HEK293T (cell line): ENCODE results near the gene RB1.

ENCODE experiments used
- CTCF ChIA-PET: fragments of 350-600 bp; formaldehyde crosslinking; extraction: SDS; loops from one replicate; lab custom pipeline; 2021; ENCODE audit warnings: antibody characterized with exemption, inconsistent platforms; lab: Yijun Ruan, JAX
- POLR2A ChIA-PET: fragments of 350-600 bp; formaldehyde crosslinking; extraction: SDS; loops from one replicate; lab custom pipeline; 2020; ENCODE audit warnings: antibody characterized with exemption, inconsistent platforms; lab: Yijun Ruan, JAX
- DNase-seq: peaks from one replicate; pipeline ENCODE4 v3.0.0; 2012; ENCODE audit warnings: mixed read lengths; ENCODE audit errors: extremely low spot score
- ARNT ChIP-seq: fragments of 450-650 bp; IDR thresholded peaks from 2 replicates; pipeline ENCODE4 v1.6.1; 2017; ENCODE audit warnings: mild to moderate bottlenecking
- BHLHE40 ChIP-seq: fragments of 450-650 bp; IDR thresholded peaks from 2 replicates; pipeline ENCODE4 v1.6.1; 2016; ENCODE audit warnings: mild to moderate bottlenecking, moderate library complexity, borderline replicate concordance
- CTBP1 ChIP-seq: fragments of 450-650 bp; IDR thresholded peaks from 2 replicates; pipeline ENCODE4 v1.6.1; 2016; ENCODE audit warnings: borderline replicate concordance
- ELF4 ChIP-seq: fragments of 450-650 bp; IDR thresholded peaks from 2 replicates; pipeline ENCODE4 v1.6.1; 2017; ENCODE audit warnings: antibody characterized with exemption
- FOXA1 ChIP-seq: fragments of 450-650 bp; IDR thresholded peaks from 2 replicates; pipeline ENCODE4 v1.6.1; 2016; ENCODE audit warnings: mild to moderate bottlenecking
- FOXK2 ChIP-seq: fragments of 450-650 bp; IDR thresholded peaks from 2 replicates; pipeline ENCODE4 v1.6.1; 2016; ENCODE audit warnings: mild to moderate bottlenecking
- FOXM1 ChIP-seq: fragments of 450-650 bp; IDR thresholded peaks from 2 replicates; pipeline ENCODE4 v1.6.1; 2017; ENCODE audit warnings: mild to moderate bottlenecking, borderline replicate concordance
- HDGF ChIP-seq: fragments of 450-650 bp; IDR thresholded peaks from 2 replicates; pipeline ENCODE4 v1.6.1; 2017; ENCODE audit warnings: antibody characterized with exemption, borderline replicate concordance
- L3MBTL2 ChIP-seq: fragments of 450-650 bp; conservative IDR thresholded peaks from 2 replicates; pipeline ENCODE4 v1.6.1; 2016; ENCODE audit warnings: mild to moderate bottlenecking
- LEF1 ChIP-seq: fragments of 450-650 bp; IDR thresholded peaks from 2 replicates; pipeline ENCODE4 v1.6.1; 2017; ENCODE audit warnings: mild to moderate bottlenecking, borderline replicate concordance
- NFRKB ChIP-seq: fragments of 450-650 bp; IDR thresholded peaks from 2 replicates; pipeline ENCODE4 v1.6.1; 2016; ENCODE audit warnings: mild to moderate bottlenecking, moderate library complexity
- SP1 ChIP-seq: fragments of 450-650 bp; IDR thresholded peaks from 2 replicates; pipeline ENCODE4 v1.6.1; 2017
- SUZ12 ChIP-seq: fragments of 450-650 bp; IDR thresholded peaks from 2 replicates; pipeline ENCODE4 v1.6.1; 2016; ENCODE audit warnings: mild to moderate bottlenecking
- TARDBP ChIP-seq: fragments of 450-650 bp; IDR thresholded peaks from 2 replicates; pipeline ENCODE4 v1.6.1; 2016
- ZNF384 ChIP-seq: fragments of 450-650 bp; IDR thresholded peaks from 2 replicates; pipeline ENCODE4 v1.6.1; 2016
- TF ChIP-seq, protein P1 (sequence below): fragments of 450-650 bp; IDR thresholded peaks from 2 replicates; pipeline ENCODE4 v1.6.1; 2016

The RB1 gene

DNA sequence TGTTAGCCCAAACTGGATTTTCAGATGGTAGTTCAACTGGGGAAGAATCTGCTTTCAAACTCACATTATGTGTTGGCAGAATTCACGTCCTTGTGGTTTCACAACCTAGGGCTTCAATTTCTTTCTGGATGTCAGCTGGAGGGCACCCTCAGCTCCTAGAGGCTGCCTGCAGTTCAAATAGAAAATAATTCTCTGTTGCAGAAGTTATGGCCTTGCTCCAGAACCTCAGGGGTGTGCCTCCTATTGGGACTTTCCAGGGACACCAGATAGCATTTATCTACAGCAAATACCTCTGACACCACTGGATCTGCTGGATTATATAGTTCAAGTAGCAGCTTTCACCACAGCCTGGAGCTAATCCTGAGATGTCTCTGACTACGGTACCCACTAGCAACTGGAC is 11.8 kb upstream of the RB1 start:
- ChIA-PET CTCF (no interaction called here), POLR2A (no interaction called here)
- TF ChIP-seq L3MBTL2 (no peak), SUZ12 (no peak), TARDBP (no peak), NFRKB (no peak), FOXA1 (no peak), FOXK2 (no peak), FOXM1 (no peak)

DNA sequence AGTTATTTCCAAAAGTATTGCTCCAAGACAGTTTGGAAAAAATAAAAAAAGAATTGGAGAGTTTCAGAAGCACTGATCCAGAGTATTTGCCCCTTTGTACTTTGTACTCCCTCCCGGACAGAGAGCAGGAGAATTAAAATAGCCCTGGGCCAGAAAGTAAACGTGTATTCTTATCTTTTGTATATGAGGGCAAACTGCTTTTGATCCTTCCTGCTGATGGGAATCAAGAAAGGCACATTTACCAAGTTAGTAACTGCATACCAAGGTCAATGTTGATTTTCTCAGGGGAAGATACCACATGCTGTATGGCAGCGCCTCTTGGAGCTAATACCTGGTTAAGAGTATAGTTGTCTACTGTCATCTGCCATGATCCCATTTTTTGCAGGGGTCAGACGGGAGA is 10.9 kb upstream of the RB1 start:
- no peak for DNase-seq
- ChIA-PET CTCF (no interaction called here), POLR2A (no interaction called here)
- TF ChIP-seq L3MBTL2, result no peak
- TF ChIP-seq NFRKB, result no peak
- TF ChIP-seq LEF1, result no peak
- TF ChIP-seq ZNF384, result no peak
- TF ChIP-seq ARNT, result no peak
- TF ChIP-seq ELF4, result no peak
- no peak for TF ChIP-seq FOXK2
- no peak for TF ChIP-seq FOXM1
- no peak for TF ChIP-seq FOXA1
- no peak for TF ChIP-seq BHLHE40
- TF ChIP-seq, protein P1, sequence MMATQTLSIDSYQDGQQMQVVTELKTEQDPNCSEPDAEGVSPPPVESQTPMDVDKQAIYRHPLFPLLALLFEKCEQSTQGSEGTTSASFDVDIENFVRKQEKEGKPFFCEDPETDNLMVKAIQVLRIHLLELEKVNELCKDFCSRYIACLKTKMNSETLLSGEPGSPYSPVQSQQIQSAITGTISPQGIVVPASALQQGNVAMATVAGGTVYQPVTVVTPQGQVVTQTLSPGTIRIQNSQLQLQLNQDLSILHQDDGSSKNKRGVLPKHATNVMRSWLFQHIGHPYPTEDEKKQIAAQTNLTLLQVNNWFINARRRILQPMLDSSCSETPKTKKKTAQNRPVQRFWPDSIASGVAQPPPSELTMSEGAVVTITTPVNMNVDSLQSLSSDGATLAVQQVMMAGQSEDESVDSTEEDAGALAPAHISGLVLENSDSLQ, result no peak
- TF ChIP-seq SUZ12, result no peak
- no peak for TF ChIP-seq HDGF
- no peak for TF ChIP-seq TARDBP
- no peak for TF ChIP-seq SP1
- TF ChIP-seq CTBP1, result no peak

More for the DNA sequence above, 11.8 kb upstream of the RB1 start:
- no peak for DNase-seq

DNA sequence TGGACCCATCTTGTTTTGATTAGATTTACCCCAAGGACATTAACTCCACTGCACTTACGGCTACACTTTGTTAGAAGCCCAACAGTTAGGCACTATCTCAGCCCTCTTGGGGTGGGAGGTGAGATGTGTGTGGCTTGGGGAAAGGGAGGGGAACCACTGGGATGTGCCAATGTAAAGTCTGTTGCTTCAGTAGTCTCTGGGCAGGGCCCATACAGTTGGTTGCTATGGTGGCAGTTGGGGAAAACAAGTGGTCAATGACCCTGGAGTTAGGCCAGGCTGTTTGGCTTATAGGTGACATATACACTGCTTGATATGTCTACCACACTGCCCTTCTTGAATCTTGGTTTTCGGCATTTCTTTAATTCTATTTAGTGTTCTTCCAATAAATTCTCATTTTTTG is 8.9 kb upstream of the RB1 start:
- no peak for DNase-seq
- ChIA-PET CTCF (no interaction called here), POLR2A (no interaction called here)
- TF ChIP-seq NFRKB (no peak), FOXM1 (no peak), HDGF (no peak), FOXK2 (no peak), ELF4 (no peak), FOXA1 (no peak), SP1 (no peak), TARDBP (no peak), L3MBTL2 (no peak), LEF1 (no peak), ARNT (no peak), SUZ12 (no peak), CTBP1 (no peak), BHLHE40 (no peak), ZNF384 (no peak)
- TF ChIP-seq, protein P1, result no peak

DNA sequence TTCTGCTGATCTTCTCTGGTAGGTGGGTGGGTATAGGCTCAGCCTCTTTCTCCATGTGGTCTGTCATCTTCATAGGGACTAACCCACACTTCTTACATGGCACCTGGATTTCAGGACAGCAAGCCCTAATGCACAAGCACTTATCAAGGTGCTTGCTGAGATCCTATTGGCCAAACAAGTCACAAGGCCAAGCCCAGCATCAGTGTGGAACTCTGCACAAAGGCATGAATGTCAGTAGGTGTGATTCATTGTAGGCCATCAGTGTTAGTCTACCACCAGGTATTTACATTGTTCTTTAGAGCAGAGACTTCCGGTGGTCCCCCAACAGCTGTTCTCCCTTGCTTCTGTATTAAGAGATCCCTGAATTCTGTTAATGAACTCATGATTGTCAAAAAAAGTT is 8.3 kb upstream of the RB1 start:
- POLR2A ChIA-PET, result no interaction called here
- CTCF ChIA-PET, result no interaction called here
- no peak for DNase-seq
- TF ChIP-seq LEF1 (no peak), HDGF (no peak), FOXM1 (no peak), CTBP1 (no peak), BHLHE40 (no peak), SP1 (no peak), NFRKB (no peak), ARNT (no peak), L3MBTL2 (no peak), FOXA1 (no peak), ZNF384 (no peak)

DNA sequence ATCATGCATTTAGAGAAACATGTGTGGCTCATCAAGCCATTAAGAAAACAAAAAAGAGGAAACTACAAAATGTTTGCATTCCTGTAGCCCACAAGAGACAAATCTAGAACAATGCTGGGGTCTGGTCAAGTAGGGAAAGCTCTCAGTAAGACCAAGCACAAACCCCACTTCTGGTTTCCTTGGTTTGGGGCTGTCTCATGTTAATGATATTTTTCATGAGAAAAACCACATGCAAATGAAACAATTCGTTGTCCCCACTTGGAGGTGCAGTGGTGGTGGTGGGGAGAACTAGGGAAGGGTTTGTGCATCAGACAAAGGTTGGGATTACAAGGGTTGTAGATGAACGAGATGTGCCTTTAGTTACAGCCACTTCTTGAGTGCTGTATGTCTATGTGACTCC is 7.0 kb upstream of the RB1 start:
- ChIA-PET CTCF (no interaction called here), POLR2A (no interaction called here)
- DNase-seq, result no peak
- TF ChIP-seq FOXA1, result no peak
- no peak for TF ChIP-seq FOXK2
- TF ChIP-seq FOXM1, result no peak
- TF ChIP-seq CTBP1, result no peak
- TF ChIP-seq NFRKB, result no peak
- no peak for TF ChIP-seq LEF1
- no peak for TF ChIP-seq HDGF
- TF ChIP-seq ELF4, result no peak
- TF ChIP-seq SP1, result no peak
- no peak for TF ChIP-seq L3MBTL2
- TF ChIP-seq, protein P1, result no peak
- TF ChIP-seq BHLHE40, result no peak
- TF ChIP-seq ARNT, result no peak
- TF ChIP-seq SUZ12, result no peak
- no peak for TF ChIP-seq ZNF384
- TF ChIP-seq TARDBP, result no peak

DNA sequence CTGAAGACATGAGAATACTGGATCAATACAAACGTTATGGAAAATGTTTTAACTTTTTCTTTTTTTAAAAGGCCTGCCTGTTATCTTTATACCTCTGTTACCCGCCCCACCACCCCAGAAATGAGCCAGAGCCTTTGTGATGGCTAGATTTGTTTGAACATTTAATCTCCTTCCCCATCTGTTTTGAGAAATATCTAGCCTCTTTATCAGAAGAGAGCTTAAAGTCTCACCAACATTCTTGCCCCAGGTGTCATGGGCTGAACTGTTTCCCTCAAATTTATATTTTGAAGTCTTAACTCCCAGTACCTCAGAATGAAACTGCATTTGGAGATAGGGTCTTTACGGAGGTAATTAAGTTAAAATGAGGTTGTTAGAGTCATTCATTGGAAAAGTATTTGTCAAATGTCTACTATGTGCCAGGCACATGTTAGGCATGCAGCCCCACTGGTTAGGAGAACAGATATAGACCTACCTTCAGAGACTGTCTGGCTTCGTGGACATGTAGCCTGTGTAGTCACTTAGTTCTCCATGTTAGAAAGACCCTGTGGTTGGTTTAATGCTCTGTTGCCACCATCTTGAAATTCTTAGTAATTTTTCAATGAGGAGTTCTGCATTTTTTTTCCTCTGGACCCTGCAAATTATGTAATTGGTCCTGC is 6.3 kb upstream of the RB1 start:
- CTCF ChIA-PET, result no interaction called here
- DNase-seq, result no peak
- no peak for TF ChIP-seq ELF4
- no peak for TF ChIP-seq TARDBP
- TF ChIP-seq FOXA1, result no peak
- TF ChIP-seq, protein P1, result no peak
- no peak for TF ChIP-seq SUZ12
- TF ChIP-seq FOXM1, result no peak
- no peak for TF ChIP-seq CTBP1
- TF ChIP-seq SP1, result no peak
- TF ChIP-seq HDGF, result no peak
- no peak for TF ChIP-seq BHLHE40
- no peak for TF ChIP-seq LEF1
- TF ChIP-seq NFRKB, result no peak
- no peak for TF ChIP-seq FOXK2
- no peak for TF ChIP-seq L3MBTL2
- TF ChIP-seq ZNF384, result no peak
- no peak for TF ChIP-seq ARNT
- POLR2A ChIA-PET, result no interaction called here
